HG02623 (cell line): ENCODE data around the gene CDH6.

Experiments
- ATAC-seq: cut with Tn5 transposase; IDR thresholded peaks from one replicate; pipeline ENCODE4 v1.9.1; 2021; ENCODE audit warnings: moderate library complexity; ENCODE audit not compliant: unreplicated experiment

Gene CDH6

GRCh38 chr5:31244921-31245320 is 51.4 kb downstream of the CDH6 start:
- no peak for ATAC-seq

DNA sequence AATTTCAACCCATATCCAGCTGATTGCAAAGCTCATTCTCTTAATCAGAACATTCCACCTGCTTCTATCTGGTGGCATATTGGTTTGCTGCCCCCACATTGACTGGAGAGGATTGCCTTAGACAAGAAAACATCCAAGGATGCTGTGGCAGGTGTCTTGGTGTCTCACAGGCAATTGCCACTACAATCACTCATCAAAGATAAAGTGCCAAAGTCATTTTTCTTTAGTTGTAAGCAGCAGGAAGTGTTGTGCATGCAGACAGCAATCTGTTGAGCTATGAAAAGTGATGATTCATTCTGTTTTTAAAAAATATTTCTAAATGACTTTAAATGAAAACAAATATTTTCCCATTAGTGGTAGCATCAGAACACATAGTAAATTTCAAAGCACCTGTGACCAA is 53.9 kb downstream of the CDH6 start:
- no peak for ATAC-seq

GRCh38 chr5:31250201-31250600 is 56.7 kb downstream of the CDH6 start:
- ATAC-seq: no peak

GRCh38 chr5:31251032-31251431 is 57.5 kb downstream of the CDH6 start:
- ATAC-seq: no peak

- ATAC-seq: no peak
These were observed 61.6 kb downstream of the CDH6 start for GRCh38 chr5:31255041-31255440.

GRCh38 chr5:31268256-31268655 is 74.8 kb downstream of the CDH6 start:
- ATAC-seq: no peak

- ATAC-seq: no peak
These were observed 75.2 kb downstream of the CDH6 start for GRCh38 chr5:31268686-31269085.

GRCh38 chr5:31269259-31269658 is 75.8 kb downstream of the CDH6 start:
- no peak for ATAC-seq

DNA sequence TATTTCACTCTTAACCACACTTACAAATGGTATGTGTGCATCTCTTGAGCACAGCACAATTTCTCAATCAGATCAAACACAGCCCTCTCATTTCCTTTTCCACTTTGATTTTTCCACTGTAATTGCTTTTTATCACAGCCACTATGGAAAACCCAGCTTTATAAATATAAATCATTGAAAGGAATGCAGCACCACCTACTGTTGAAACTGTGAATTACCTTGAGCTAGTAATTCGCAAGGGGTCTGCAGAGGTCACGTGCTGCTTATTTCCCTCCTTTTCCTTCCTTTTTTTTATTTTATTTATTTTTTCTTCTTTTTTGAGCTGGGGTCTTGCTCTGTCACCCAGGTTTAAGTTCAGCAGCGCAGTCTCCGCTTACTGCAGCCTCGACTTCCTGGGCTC is 76.9 kb downstream of the CDH6 start:
- no peak for ATAC-seq

- no peak for ATAC-seq
These were observed 78.1 kb downstream of the CDH6 start for GRCh38 chr5:31271567-31271966.

DNA sequence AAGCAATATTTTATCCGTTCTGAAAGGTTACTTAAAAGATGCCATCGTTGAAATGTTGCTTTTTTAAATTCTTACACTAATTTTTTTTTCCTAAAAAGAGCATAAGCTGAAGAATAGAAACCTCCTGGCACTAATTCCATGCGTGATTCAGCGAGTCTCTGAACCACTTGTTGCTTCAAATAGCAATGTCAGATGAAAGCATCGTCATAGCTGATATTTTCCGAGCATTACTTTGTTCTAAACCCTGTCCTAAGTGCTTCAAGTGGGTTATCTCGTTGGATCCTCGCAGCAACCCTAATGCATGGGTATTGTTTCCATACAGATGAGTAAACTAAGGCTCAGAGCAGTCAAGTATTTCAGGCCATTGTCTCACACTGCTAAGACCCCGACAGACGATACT is 79.7 kb downstream of the CDH6 start:
- no peak for ATAC-seq

- ATAC-seq: peak; percentile 63
These were observed 80.3 kb downstream of the CDH6 start for GRCh38 chr5:31273631-31274378.

GRCh38 chr5:31280210-31280609 is 86.7 kb downstream of the CDH6 start:
- no peak for ATAC-seq

DNA sequence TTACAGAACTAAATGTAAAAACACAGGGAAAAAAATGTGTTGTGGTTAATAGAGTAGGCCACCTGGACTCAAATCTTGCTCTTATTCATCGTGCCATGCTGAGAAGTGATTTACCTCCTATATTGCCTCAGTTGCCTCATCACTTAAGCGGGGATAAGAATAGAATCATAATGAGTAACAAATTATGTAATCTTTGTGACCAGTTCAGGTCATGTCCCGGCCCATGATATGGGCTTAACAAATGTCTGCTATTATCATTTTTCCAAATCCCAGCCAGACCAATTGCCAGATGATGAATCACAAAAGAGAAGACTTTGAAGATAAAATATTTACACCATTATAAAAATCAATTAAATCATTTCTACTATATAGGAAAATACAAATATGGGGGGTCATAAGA is 89.8 kb downstream of the CDH6 start:
- ATAC-seq: no peak

GRCh38 chr5:31285025-31285424 is 91.5 kb downstream of the CDH6 start:
- no peak for ATAC-seq

GRCh38 chr5:31287985-31288384 is 94.5 kb downstream of the CDH6 start:
- ATAC-seq: no peak

GRCh38 chr5:31289429-31289828 is 95.9 kb downstream of the CDH6 start:
- no peak for ATAC-seq

- no peak for ATAC-seq
These were observed 97.9 kb downstream of the CDH6 start for GRCh38 chr5:31291323-31291854.

DNA sequence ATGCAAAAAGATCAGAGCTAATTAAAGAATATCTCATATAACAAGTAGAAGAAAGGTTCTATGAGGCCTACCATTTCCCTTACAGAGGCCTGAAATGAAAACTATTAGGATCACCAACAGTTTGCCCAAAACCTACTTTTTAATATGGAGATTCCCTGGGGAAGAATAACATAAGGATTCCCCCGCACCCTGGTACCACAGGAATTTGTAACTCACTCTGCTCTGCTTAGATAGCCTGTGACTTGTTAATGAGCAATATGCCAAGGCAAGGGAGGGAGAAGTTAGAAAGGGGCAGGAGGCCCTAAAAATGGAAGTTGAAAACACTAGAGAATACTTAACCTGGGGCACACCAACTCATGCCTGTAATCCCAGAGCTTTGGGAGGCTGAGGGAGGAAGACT is 107.0 kb downstream of the CDH6 start:
- ATAC-seq: no peak

- no peak for ATAC-seq
These were observed 108.3 kb downstream of the CDH6 start for GRCh38 chr5:31301833-31302232.

GRCh38 chr5:31303688-31304087 is 110.2 kb downstream of the CDH6 start:
- ATAC-seq: no peak

GRCh38 chr5:31317665-31318064 is 124.2 kb downstream of the CDH6 start:
- no peak for ATAC-seq

GRCh38 chr5:31319335-31319734 is 125.8 kb downstream of the CDH6 start:
- ATAC-seq: no peak
